GM19240 (cell line): Measurements from ENCODE around the gene CCT4.
"Not testable (repeated sequence)": the region's sequence is repeated elsewhere in the genome, so short reads cannot be mapped to it uniquely, and the experiment has no call there.

ENCODE experiments used
- DNase-seq: peaks from one replicate; pipeline ENCODE4 v3.0.0; 2011; ENCODE audit warnings: low spot score; ENCODE audit not compliant: insufficient read length

The CCT4 gene, protein sequence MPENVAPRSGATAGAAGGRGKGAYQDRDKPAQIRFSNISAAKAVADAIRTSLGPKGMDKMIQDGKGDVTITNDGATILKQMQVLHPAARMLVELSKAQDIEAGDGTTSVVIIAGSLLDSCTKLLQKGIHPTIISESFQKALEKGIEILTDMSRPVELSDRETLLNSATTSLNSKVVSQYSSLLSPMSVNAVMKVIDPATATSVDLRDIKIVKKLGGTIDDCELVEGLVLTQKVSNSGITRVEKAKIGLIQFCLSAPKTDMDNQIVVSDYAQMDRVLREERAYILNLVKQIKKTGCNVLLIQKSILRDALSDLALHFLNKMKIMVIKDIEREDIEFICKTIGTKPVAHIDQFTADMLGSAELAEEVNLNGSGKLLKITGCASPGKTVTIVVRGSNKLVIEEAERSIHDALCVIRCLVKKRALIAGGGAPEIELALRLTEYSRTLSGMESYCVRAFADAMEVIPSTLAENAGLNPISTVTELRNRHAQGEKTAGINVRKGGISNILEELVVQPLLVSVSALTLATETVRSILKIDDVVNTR

DNA sequence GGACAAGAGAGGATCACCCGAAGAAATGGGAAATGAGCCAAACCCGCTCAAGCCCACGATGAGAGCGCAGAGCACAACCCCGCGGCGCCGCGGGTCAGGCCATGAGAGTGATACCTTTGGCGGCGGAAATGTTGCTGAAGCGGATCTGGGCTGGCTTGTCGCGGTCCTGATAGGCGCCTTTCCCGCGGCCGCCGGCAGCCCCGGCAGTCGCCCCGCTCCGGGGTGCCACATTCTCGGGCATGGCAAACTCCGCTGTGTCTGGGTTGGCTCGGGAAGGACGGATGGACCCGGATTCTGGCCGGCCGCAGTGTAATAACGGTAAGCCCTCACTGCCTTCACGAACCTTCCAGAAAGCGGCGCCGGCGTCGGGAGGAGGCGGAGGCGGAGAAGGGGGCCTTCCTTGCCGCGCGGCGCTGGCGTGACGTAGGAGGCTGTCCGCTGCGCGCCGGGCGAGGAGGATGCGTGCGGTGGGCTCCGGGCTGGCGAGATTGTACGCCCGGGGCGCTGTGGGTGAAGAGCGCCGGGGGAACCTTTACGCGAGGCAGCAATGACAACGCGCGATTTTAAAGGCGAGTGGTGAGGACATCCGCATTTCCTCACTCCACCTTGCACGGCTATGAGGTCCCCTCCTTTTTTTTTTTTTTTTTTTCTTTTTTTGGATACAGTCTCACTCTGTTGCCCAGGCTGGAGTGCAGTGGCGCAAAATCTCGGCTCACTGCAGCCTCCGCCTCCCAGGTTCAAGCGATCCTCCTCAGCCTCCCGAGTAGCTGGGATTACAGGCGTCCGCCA lies at the start of gene CCT4:
Gene CCT4, minus strand, starts transcription at position 390 of the 789 bp plus-strand sequence. Its CDS starts 149 bp downstream, at position 241.
- DNase-seq: peak; percentile 35

- DNase-seq: no peak
Observed at GRCh38 chr2:61937886-61938285, 49.4 kb upstream of the CCT4 start.

DNA sequence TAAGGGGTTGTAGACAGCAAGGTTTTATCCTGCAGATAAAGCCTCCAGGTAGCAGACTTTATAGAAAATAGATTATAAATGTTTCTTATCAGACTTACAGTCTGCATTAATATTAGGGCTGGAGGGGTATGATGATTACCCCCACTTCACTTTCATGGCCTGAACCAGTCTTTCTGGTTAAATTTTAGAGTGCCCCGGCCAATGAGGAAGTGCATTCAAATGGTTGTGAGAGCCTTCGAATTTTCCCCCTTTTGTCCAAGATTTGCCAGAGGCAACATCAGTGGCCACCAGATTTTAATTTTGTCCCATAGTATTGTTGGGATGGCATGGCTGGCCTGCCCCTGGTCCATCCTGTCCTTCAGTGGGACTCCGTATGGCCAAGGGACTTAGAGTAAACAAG lies 48.6 kb upstream of the CCT4 start:
- no peak for DNase-seq

DNA sequence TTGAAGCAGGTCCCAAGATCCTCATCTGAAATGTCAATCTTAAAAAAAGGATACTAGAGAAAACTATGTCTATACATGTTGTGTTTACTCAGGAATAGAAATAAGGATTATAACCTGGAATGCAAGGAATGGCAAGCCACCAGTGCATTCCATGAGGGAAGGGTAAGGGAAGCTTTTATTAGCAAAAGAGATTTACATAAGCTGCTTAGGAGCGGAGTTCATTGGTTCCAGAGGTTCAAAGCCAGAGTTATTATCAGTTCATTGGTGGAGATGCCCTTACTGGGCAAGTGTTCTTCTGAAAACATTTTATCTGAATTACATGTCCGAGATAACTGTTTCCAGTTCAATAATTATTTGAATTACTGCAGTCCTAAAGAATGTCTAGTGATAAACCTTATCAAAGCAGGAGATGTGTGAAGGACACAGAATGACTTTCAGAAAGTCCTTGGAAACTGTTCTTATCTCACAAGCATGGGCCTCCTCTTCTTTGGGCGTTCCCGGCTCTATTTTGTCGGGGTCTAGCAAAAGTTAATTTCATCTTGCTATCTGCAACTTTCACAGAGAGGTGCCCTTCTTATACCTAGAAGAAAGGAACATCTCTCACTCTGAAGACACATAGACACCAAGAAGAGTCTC lies 40.5 kb upstream of the CCT4 start:
- DNase-seq: no peak

GRCh38 chr2:61926531-61927477 lies 38.3 kb upstream of the CCT4 start:
- no peak for DNase-seq

GRCh38 chr2:61924895-61925663 lies 36.6 kb upstream of the CCT4 start:
- DNase-seq: no peak

GRCh38 chr2:61922714-61923113 lies 34.3 kb upstream of the CCT4 start:
- no peak for DNase-seq

GRCh38 chr2:61920548-61920947 lies 32.1 kb upstream of the CCT4 start:
- DNase-seq: no peak

DNA sequence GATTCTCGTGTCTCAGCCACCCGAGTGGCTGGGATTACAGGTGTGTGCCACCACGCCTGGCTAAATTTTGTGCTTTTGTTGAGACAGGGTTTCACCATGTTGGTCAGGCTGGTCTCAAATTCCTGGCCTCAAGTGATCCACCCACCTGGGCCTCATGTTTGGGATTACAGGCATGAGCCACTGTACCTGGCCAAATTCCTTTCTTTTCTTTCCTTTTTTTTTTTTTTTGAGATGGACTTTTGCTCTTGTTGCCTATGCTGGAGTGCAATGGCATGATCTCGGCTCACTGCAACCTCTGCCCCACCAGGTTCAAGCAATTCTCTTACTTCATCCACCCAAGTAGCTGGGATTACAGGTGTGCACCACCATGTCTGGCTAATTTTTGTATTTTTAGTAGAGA lies 26.3 kb upstream of the CCT4 start:
- DNase-seq: not testable (repeated sequence)

- DNase-seq: no peak
Observed at GRCh38 chr2:61911510-61911909, 23.1 kb upstream of the CCT4 start.

DNA sequence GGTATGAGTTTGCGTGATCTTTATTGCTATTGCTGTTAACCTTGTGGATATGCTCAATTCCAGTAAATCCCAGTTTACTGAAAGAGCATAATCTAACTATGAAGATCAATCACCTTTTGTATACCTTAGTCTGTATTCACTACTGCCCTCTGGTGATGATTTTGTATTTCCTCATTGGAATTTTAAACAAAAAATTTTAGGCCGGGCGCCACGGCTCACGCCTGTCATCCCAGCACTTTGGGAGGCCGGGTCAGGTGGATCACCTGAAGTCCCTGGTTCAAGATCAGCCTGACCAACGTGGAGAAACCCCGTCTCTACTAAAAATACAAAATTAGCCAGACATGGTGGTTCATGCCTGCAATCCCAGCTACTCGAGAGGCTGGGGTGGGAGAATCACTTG lies 22.1 kb upstream of the CCT4 start:
- DNase-seq: no peak

DNA sequence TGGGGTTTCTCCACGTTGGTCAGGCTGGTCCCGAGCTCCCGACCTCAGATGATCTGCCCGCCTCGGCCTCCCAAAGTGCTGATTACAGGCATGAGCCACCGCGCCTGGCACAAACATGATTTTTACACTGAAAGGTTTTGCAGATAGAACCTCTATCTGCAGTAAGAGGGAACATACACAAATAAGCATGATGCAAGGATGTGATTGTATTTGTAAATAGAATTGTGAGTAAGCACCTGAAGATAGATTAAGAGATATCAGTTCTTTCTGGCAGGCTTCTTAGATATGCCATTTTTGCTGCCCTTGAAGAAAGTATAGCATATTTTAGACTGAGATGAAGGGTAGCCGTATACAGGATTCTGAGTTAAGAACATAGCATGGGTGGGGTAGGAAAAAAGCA lies 20.7 kb upstream of the CCT4 start:
- DNase-seq: no peak

DNA sequence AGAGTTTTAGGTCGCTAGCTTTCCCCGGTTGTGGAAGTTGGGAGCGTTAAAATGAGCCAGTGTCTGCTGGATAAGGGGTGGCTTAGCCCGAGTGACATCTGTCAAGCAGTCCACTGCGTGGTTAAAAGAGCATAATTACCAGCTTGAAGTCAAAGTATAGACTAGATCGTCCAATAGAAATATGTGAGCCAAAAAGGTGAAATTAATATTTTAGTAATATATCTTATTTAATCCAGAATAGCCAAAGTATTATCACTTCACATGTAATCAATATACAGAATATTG lies 17.7 kb upstream of the CCT4 start:
- no peak for DNase-seq

- DNase-seq: peak; percentile 51
Observed at GRCh38 chr2:61905372-61906185, 17.1 kb upstream of the CCT4 start, which contains the start of gene COMMD1. TSS of gene COMMD1 (plus strand) at chr2:61905674. CDS start at chr2:61905679, 5 bp downstream.

- no peak for DNase-seq
Observed at GRCh38 chr2:61900281-61900680, 11.8 kb upstream of the CCT4 start.

DNA sequence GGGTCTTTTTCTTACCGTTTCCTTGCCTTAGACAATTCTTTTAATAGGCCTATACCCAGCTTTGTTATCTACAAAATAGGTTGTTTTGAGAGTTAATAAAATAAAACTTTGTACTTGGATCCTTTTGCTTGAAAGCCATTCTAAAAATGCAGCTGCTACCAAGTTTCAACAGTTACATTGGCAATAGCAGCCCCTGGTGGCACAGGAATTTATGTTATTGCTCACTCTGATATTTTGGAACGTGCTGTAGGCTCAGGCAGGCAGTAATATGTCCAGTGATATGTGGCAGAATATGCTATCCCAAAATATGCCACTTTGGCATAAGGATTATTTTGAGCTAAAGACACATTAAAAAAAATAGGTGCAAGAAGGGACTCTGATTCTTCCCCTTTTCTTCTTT lies 10.4 kb upstream of the CCT4 start:
- no peak for DNase-seq

- no peak for DNase-seq
Observed at GRCh38 chr2:61887717-61888266, 664 bp downstream of the CCT4 start.

GRCh38 chr2:61885896-61886603 lies 2.4 kb downstream of the CCT4 start:
- no peak for DNase-seq
